Esophagus muscularis mucosa (tissue), 3 donors: ENCODE measurements around the gene NOCT.

ENCODE experiments used
- POLR2A ChIP-seq: fragments of 450-650 bp; IDR thresholded peaks from one replicate; pipeline ENCODE4 v1.6.1; 2017; ENCODE audit warnings: antibody characterized with exemption, moderate library complexity, mild to moderate bottlenecking, low read depth
- TF ChIP-seq, protein P1 (sequence below), 3 experiments: fragments of 200-600 bp in 2 of 3; fragments of 450-650 bp in 1 of 3; sonication (generic) in 2 of 3; IDR thresholded peaks; one replicate each; pipeline ENCODE4 v1.5.1; 2017 to 2019; ENCODE audit warnings: antibody characterized with exemption in 3 of 3, mild to moderate bottlenecking in 2 of 3, moderate library complexity in 1 of 3

DNA sequence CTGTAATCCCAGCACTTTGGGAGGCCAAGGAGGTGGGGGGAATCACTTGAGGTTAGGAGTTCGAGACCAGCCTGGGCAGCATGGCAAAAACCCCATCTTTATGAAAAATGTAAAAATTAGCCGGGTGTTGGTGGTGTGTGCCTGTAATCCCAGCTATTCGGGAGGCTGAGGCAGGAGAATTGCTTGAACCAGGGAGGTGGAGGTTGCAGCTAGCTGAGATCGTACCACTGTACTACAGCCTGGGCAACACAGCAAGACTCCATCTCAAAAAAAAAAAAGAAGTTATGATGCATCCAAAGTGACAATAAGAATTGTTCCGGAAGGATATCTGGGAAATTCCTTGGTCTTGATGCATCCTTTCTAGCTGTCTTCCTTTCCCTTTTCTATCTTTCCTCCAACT, 7.3 kb downstream of the NOCT start:
- TF ChIP-seq, protein P1, sequence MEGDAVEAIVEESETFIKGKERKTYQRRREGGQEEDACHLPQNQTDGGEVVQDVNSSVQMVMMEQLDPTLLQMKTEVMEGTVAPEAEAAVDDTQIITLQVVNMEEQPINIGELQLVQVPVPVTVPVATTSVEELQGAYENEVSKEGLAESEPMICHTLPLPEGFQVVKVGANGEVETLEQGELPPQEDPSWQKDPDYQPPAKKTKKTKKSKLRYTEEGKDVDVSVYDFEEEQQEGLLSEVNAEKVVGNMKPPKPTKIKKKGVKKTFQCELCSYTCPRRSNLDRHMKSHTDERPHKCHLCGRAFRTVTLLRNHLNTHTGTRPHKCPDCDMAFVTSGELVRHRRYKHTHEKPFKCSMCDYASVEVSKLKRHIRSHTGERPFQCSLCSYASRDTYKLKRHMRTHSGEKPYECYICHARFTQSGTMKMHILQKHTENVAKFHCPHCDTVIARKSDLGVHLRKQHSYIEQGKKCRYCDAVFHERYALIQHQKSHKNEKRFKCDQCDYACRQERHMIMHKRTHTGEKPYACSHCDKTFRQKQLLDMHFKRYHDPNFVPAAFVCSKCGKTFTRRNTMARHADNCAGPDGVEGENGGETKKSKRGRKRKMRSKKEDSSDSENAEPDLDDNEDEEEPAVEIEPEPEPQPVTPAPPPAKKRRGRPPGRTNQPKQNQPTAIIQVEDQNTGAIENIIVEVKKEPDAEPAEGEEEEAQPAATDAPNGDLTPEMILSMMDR (IDR thresholded peaks at IDR 0.05), result no peak
- no peak for TF ChIP-seq POLR2A
